Suprapubic skin (tissue), 4 donors: ENCODE measurements around the gene SORCS2.

ENCODE experiments used
- CTCF ChIP-seq, 2 donors: fragments of 200-600 bp in 1 of 2; fragments of 450-650 bp in 1 of 2; sonication (generic) in 1 of 2; IDR thresholded peaks; one replicate each; pipeline ENCODE4 v1.5.1; 2016 to 2019; ENCODE audit warnings: antibody characterized with exemption in 2 of 2, mild to moderate bottlenecking in 1 of 2, moderate library complexity in 1 of 2
- EP300 ChIP-seq: sonication (generic); formaldehyde crosslinking; IDR thresholded peaks from one replicate; pipeline ENCODE4 v1.6.1; 2017; ENCODE audit warnings: antibody characterized with exemption
- POLR2AphosphoS5 ChIP-seq, 3 donors: sonication (generic); formaldehyde crosslinking; IDR thresholded peaks; one replicate each; pipeline ENCODE4 v1.6.1; 2017; ENCODE audit warnings: antibody characterized with exemption in 3 of 3

- no peak for TF ChIP-seq CTCF (IDR thresholded peaks at IDR 0.05)
- no peak for TF ChIP-seq EP300
- no peak for TF ChIP-seq POLR2AphosphoS5 (IDR thresholded peaks at IDR 0.05)
Measured at GRCh38 chr4:7168106-7168505, 24.2 kb upstream of the SORCS2 start.
